CD1c-positive myeloid dendritic cell (primary cell): Measurements from ENCODE around the gene MBL2.

Experiments
- DNase-seq: peaks from one replicate; pipeline ENCODE4 v3.0.0-alpha.2; 2016; ENCODE audit errors: extremely low spot score

MBL2 gene

GRCh38 chr10:52772623-52773022, at the start of gene MBL2:
TSS of gene MBL2 (minus strand) at chr10:52772784. CDS start at chr10:52771635, 1,149 bp downstream.
- DNase-seq = no peak

- DNase-seq = no peak
Measured at GRCh38 chr10:52820309-52820708, 47.7 kb upstream of the MBL2 start.

GRCh38 chr10:52818019-52818418, 45.4 kb upstream of the MBL2 start:
- peak; percentile 6 for DNase-seq

- no peak for DNase-seq
Measured at GRCh38 chr10:52814506-52814905, 41.9 kb upstream of the MBL2 start.

- DNase-seq = no peak
Measured at GRCh38 chr10:52811776-52812175, 39.2 kb upstream of the MBL2 start.

- no peak for DNase-seq
Measured at GRCh38 chr10:52810761-52811160, 38.2 kb upstream of the MBL2 start.

GRCh38 chr10:52807803-52808202, 35.2 kb upstream of the MBL2 start:
- DNase-seq = no peak

GRCh38 chr10:52805414-52806285, 33.1 kb upstream of the MBL2 start:
- no peak for DNase-seq

- no peak for DNase-seq
Measured at GRCh38 chr10:52801947-52802346, 29.4 kb upstream of the MBL2 start.

- DNase-seq = no peak
Measured at GRCh38 chr10:52786098-52786497, 13.5 kb upstream of the MBL2 start.

GRCh38 chr10:52785418-52785817, 12.8 kb upstream of the MBL2 start:
- no peak for DNase-seq

GRCh38 chr10:52783726-52784125, 11.1 kb upstream of the MBL2 start:
- DNase-seq = no peak

- DNase-seq = peak; percentile 36
Measured at GRCh38 chr10:52782554-52782953, 10.0 kb upstream of the MBL2 start.

GRCh38 chr10:52780391-52781155, 8.0 kb upstream of the MBL2 start:
- no peak for DNase-seq

- peak; percentile 74 for DNase-seq
Measured at GRCh38 chr10:52779541-52780390, 7.2 kb upstream of the MBL2 start.

- DNase-seq = peak; percentile 38
Measured at GRCh38 chr10:52778511-52779392, 6.2 kb upstream of the MBL2 start.

- no peak for DNase-seq
Measured at GRCh38 chr10:52777414-52777813, 4.8 kb upstream of the MBL2 start.

- DNase-seq = no peak
Measured at GRCh38 chr10:52776471-52776903, 3.9 kb upstream of the MBL2 start.

GRCh38 chr10:52775132-52775647, 2.6 kb upstream of the MBL2 start:
- no peak for DNase-seq

GRCh38 chr10:52774600-52775106, 2.1 kb upstream of the MBL2 start:
- DNase-seq = no peak
